ENCODE data around the gene SMOC2.
"Not testable (repeated sequence)": the region's sequence is repeated elsewhere in the genome, so short reads cannot be mapped to it uniquely, and the experiment has no call there.

SMOC2 gene

DNA sequence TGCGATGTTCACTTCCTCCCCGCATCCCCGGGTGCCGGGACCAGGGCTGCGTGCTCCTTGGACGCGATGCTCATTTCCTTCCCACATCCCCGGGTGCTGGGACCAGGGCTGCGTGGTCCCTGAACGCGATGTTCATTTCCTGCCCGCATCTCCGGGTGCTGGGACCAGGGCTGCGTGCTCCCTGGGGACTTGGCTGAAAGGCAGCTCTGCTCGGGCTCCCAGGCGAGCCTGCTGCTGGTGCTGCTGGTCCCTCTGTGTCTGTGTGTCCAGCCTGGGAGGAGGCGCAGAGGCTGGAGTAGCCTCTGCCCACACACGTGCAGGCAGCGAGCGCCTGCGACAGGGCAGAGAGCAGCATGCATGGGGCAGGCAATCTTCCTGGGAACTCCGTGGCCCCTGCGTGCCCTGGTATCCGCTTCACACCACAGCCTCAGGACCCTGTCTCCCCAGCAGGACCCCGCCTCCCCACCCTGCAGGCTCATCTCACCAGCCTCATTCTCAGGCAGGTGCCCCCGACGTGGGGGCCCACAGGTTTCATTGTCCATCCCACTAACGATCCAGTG is 132.4 kb downstream of the SMOC2 start:
- DNase-seq (ENCODE audit: low read depth), result not testable (repeated sequence)

DNA sequence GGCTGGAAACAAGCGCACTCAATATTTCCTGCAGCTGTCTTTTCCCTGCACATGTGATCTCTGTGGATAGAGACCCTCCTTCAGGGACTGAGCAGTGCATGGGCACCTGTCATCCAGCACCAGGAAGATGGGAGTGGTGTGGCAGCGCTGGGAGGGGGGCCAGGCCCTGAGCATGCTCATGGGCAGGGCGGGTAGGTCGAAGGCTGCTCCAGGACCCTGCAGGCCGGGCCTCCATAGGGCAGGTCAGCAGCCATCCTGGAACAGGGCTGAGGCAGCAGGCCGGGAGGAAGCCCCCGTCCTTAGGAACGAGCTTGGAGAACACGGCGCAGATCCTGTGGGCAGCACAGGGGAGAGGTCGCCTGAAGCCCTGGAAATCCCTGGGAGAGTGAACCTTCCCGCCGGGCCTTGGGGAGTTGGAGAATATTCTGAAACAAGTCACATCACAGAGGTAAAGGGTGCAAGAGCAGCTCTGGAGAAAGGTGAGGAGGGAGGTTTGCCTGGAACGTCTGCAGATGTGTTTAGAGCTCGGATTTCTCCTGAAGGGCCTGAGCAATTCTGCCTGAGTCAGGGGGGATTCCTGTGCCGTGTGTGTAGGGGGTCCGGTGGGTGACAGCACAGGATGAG is 133.2 kb downstream of the SMOC2 start:
- DNase-seq (ENCODE audit: low read depth), result no peak

DNA sequence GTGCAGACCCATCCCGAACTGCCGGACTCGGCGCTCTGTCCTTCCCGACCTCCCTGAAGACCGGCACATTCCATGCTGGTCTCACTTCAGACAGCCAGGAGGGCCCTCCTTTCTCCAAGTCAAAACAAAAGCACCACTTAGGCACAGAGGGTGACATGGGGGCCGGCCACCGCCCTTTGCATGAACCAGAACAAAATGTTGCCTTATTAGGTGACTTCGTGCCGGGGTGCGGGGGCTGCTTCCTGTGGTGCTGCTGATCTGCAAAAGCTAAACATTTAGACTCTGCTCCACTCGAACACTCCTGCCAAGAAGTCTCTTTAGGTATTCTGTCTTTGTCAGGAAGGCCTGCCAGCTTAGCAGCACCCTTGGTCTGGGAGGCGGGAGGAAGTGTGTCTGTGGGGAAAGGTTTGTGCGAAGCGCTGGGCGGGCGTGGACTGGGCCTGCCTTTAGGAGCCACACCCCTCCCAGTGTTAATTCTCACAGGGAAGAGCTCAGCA is 133.8 kb downstream of the SMOC2 start:
- no peak for DNase-seq (ENCODE audit: low read depth)

DNA sequence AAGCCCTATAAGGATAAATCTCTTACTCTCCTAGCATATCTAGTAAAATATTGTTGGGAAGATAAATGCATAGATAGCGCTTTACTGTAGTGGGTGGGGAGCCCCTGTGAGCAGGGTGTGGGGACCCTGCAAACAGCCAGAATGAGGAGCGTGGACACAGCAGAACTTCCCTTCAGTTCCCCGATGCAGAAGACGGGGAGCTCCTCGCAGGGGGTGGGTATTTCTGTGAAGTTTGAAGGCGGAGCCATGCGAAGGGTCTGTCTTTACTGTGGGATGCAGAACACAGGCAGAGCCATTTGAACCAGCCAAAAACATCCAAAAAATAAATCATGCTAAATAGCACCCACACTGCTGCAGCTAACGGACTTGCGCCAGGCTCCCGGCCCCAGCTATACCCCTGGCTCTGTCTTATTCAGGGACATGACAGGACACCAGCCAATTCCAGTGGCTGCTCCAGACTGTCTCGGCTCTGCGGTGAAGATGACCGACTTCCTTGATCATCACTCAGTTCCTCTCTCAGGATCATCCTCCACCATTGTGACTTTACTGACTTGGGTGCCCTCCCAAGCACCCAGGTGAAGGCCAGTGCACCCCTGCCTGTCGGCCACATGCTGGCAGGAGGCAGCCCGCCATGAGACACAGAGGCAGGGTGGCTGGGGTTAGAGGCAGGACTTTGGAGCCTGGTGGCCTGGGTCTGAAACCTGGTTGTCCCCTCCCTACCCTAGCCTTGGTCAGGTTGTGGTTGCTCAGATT is 134.5 kb downstream of the SMOC2 start:
- DNase-seq (ENCODE audit: low read depth), result no peak

DNA sequence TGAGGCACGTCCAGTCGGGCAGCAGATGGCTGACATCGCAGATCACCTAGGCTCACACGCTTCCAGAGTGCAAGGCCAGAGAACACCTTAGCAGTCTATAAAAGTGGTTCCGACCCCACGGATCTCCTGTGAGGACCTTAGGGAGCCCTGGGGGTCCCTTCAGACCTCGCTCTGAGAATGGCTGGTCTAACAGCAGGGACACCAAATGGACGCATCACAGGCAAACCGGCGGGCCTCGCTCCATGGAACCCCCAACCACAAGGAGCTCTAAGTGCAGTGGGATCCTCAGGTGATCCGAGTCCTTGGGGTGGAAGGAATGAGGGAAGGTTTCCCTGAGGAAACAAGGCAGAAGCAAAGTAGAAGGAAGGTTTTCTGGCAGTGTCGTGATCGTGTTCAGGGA is 135.4 kb downstream of the SMOC2 start:
- DNase-seq (ENCODE audit: low read depth), result no peak

DNA sequence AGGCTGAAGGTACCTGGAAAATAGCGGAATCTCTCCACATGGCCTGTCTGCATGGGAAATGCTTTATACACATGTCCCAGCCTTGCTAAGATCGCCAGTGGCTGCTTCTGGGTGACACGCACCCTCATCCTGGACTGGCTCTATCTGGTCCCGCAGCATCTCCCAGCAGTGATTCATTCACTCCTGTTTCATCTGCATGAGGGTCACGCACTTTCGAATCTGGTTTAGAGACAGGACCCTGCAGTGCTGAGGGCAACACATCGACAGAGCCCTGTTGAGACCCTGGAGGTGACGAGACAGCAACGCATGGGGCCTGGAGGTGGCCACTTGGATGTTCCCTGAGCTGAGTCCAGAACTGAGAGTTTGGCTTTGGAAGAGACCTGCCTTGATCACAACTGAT is 136.5 kb downstream of the SMOC2 start:
- no peak for DNase-seq (ENCODE audit: low read depth)

DNA sequence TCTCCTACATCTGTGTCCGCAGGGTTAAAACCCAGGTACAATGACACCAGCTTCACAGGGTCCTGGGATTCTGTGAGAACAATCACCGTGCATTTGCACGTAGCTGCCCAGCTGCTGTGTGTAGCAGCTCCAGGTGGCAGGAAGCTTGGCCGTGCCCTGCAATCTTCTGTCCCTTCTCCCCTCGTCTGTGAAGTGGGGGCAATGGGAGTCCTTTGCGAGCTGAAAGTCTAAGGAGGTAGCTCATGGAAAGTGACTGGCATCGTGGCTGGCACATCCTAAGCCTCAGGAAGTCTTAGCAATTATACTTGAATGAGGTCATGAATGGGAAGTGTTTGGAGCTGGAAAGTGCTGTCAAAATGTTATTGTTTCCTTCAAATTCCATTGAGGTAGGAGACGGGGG is 137.1 kb downstream of the SMOC2 start:
- DNase-seq (ENCODE audit: low read depth), result no peak

DNA sequence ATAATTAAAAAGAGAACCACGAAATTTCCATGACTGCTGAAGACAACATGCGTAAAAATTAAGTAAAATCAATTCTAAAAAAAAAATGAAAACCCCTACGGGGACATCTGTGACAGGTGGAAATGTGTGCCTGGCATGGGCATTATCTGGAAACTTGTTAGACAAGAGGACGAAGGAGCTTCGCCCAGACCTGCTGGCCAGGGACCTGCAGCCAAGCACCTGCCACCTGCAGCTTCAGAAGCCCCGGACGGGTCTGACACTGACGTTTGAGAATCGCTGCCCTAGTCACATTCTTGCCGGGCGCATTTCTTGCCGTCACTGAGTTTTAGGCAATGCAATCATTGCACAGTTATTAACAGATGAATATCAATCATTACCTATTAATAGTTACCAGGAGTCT is 140.3 kb downstream of the SMOC2 start:
- DNase-seq (ENCODE audit: low read depth), result no peak

DNA sequence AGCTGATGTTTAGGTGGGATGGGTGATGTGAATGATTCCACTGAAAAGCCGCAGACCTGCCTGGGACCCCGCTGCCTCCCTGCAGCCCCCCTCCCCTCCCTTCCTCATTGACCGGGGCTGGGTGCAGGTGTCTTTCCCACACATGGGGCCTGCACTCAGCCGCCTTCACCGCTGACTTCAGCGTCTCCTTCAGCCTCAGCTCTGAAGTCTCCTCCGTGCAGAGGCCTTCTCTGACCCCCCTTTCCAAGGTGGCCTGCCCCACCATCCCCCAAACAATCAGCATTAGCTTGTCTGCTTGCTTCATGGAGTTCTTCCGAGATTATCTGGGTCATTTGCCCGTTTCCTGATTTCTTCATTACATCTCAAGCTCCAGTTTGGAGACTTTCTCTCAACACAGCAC is 140.7 kb downstream of the SMOC2 start:
- no peak for DNase-seq (ENCODE audit: low read depth)

DNA sequence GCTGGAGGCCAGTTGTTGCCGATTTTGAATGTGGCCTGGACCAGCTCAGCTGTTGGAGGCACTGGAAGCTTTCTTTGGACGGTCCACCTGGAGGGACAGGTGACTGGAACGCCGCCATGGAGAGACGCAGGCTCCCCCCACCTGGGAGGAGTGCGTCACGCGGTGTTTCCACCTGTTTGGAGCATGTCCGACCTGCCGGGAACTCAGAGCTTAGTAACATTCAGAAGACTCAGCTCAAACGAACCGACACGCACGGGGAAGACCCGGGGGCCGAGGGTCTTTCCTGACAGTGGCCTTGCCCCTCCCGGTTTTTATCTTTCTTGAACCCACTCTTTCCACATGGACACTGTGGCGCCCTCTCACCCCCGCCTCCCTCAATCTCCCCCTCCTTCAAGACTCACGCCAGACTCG is 141.6 kb downstream of the SMOC2 start:
- no peak for DNase-seq (ENCODE audit: low read depth)

DNA sequence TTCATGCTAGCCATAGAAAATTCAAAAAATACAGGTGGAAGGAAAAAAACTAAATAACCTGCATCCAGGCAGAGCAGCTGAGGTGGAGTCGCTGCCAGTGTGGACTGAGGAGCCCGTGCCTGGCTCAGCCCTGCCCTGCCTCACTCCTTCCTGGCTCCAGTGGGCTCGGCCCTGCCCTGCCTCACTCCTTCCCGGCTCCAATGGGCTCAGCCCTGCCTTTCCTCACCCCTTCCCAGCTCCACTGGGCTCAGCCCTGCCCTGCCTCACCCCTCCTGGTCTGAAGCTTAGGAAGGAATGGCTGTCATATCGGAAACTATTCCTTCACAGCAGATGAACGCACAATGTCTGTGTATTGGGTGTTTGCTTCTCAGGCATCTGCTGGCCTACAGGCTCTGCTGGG is 142.1 kb downstream of the SMOC2 start:
- DNase-seq (ENCODE audit: low read depth), result no peak

DNA sequence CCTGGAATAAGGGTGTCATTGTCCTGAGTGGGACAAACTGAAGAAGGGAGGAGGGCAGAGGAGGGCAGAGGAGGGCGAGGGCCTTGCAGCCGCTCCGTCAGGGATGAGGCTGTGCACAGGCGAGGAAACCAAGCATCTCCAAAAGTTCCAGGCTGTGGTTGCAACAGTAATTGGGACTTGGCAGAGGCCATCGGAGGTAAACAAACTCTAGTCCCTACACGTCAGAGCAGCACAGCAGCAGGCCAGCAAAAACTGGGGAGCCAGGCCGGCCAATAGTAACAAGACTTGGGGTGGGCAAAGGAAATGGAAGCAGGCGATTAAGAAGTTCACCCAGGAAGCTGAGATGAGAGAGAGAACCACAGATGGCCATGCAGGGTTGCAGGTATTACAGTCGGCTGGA is 142.8 kb downstream of the SMOC2 start:
- DNase-seq (ENCODE audit: low read depth), result no peak

DNA sequence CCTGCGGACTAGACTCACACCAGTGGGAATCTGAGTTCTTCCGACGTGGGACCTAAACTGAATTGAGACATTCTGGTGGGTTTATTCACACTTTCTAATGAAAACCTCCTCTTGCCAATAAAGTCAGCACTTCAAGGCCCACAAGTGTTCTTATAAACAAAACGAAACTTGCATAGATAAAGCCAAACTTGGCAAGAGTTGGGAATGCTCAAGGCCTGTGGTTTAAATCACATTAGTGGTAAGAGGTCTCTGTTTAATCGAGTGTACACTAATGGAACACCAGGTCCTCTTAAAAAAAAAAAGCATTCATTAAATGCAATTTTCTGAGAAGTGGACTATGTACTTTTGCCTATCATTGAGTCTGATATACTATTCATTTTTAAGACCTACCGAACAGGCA is 143.3 kb downstream of the SMOC2 start:
- no peak for DNase-seq (ENCODE audit: low read depth)

DNA sequence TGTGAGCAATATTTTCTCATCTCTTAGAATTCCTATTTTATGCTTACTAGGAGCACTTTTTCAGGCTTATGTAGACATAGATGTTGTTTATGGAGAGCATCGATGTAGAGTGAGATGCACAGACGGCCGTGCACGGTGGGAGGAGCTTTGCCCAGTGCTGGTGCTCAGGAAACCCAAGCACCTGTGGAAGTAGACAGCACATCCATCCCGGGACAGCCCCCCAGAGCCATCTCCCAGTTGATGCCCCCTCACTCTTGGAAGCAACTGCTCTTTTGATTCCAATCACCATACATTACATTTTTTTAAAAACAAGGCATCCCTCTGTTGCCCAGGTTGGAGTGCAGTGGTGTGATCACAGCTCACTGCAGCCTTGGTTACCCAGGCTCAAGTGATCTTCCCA is 143.7 kb downstream of the SMOC2 start:
- DNase-seq (ENCODE audit: low read depth), result no peak

DNA sequence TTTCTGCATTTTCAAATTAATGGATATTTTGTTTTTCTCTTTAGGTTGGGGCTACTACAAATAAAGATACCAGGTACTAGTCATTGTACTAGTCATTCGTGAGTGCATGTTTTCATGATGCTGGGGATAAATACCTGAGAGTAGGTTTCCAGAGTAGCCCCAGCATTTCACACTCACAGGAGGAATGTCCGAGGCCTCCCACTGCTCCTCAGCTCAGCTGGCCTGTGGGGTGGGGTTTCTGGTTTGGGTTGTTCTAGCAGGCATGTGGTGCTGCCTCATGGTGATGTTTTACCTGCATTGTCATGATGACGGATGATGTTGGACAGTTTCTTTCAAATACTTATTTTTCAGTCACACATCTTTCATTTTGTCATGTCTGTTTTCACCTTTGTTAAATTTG is 144.5 kb downstream of the SMOC2 start:
- DNase-seq (ENCODE audit: low read depth), result no peak

DNA sequence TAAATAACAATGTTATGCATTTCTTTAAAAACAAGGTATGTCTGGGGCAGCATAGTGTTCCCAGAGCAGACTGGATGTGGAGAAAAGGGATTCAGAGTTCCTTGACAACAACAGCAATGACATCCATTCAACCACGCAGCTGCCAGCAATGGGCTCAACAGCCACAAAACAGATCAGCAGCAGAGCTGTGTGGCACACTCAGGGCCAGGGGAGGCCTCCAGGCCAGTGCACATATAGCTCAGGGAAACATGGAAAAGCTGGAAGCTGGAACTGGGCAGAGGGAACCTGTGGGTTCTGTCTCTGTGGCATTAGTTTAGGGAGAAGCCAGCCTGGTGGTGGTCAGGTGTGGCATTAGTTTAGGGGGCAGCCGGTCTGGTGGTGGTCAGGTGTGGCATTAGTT is 148.3 kb downstream of the SMOC2 start:
- no peak for DNase-seq (ENCODE audit: low read depth)

DNA sequence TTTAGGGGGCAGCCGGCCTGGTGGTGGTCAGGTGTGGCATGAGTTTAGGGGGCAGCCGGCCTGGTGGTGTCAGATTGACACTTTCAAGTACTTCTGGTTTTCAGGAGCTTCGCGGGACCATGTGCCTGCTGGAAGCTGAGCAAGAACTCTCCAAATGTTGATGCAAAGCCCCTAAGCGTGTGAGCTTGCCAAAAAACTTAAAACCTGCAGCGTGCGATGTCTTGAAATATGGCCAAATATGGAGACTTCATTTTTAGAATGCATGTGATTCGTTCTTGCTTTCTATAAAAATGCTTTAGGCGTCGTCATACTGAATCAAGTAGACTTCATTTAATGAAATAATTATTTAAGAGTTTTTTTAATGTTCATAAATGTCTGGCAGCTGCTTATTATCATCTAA is 149.4 kb downstream of the SMOC2 start:
- DNase-seq (ENCODE audit: low read depth), result no peak

DNA sequence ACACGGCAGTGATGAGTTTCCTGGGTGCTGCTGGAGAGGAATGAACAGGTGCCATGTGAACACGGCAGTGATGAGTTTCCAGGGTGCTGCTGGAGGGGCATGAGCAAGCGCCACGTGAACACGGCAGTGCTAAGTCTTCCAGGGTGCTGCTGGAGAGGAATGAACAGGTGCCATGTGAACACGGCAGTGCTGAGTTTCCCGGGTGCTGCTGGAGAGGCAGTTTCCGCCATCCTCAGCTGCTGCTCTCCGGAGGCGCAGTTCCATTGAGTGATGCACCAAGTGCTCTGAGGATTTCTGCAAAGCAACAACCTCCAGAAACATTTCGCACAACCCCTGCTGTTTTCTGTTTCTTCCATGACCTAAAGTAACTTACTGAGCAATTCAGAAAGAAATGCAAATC is 155.4 kb downstream of the SMOC2 start:
- DNase-seq (ENCODE audit: low read depth), result no peak

DNA sequence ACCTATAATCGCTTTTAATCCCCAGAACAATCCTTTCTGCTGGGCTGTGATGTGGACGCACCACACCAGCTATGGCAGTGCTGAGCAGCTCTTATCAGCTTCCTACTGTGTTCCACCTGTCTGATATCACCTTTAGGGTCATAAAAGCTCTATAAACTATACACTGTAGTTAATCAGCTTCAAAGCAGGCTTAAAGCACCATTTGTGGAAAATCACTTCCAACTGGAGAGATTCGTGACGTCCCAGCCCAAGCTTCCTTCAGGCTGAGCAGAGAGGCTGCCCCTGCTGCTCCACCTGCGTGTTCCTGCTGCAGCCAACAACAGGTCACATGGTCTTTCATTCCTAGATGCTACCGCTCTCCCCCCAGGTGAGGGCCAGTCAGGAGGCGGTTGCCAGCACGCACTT is 156.5 kb downstream of the SMOC2 start:
- DNase-seq (ENCODE audit: low read depth), result no peak

DNA sequence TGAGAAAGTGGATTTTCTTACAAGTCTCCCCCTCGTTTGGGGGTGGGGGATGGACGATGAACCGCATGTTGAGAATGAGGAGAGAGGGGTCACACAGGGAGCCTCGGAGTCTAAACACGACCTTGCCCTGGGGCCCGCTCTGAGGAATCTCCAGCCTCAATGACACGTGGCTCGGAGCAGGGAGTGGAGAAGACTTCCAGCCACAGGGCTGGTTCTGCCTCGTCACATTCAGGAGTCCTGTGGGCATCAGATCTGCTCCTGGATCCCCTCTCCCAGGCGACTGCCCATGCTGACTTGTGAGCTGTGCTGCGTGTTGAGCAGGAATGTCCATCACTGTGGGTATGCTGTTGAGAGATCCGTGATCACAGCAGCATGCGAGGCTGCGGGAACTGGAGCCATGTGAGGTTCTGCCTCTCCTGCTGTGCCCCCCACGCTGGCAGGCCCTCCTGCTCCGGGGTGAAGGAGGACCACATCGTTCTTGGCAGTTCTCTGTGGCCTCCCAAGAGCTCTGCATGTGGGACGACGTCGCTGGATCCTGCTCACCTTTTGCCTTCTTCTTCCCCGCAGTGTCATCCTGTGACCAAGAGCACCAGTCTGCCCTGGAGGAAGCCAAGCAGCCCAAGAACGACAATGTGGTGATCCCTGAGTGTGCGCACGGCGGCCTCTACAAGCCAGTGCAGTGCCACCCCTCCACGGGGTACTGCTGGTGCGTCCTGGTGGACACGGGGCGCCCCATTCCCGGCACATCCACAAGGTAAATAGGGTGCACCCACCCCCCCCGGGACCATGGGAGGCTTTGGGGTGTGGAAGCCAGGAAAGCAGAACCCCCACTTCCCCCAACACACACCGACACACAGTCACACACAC is 157.5 kb downstream of the SMOC2 start:
- no peak for DNase-seq (ENCODE audit: low read depth)

DNA sequence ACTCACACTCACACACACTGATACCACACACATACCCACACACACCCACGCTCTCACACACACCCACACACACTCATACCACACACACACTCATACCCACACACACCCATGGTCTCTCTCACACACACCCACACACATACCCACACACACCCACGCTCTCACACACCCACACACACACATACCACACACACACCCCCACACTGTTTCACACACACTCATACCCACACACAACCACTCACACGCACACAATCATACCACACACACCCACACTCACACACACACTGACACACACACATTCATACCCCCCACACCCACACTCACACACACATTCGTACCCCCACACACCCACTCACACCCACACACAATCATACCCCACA is 158.1 kb downstream of the SMOC2 start:
- no peak for DNase-seq (ENCODE audit: low read depth)

DNA sequence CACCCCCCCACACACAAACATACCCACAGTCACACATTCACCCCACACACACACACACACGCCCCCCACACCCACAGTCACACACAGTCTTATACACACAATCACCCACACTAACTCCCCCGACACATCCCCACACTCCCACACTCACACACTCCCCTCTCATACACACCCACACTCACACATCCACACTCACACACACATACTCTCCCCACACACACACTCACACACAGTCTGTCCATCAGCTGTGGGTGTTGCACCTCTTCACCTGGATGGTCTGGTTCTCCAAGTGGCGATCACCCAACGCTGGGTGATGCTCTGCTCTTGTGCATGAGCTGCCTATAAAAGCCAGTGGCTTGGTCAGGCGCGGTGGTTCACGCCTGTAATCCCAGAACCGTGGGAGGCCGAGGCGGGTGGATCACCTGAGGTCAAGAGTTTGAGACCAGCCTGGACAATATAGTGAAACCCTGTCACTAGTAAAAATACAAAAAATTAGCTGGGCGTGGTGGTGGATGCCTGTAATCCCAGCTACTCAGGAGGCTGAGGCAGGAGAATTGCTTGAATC is 158.9 kb downstream of the SMOC2 start:
- DNase-seq (ENCODE audit: low read depth), result no peak
